ENCODE data around the gene NLN. TPM values are rescaled to one million over a fixed set of nuclear protein-coding genes. Genes with fewer than 3 reads are reported as not detected.
"Not testable (repeated sequence)": the region's sequence is repeated elsewhere in the genome, so short reads cannot be mapped to it uniquely, and the experiment has no call there.

NLN gene
- total RNA-seq, 1 donor from 2014 or later: 12.4 TPM

DNA sequence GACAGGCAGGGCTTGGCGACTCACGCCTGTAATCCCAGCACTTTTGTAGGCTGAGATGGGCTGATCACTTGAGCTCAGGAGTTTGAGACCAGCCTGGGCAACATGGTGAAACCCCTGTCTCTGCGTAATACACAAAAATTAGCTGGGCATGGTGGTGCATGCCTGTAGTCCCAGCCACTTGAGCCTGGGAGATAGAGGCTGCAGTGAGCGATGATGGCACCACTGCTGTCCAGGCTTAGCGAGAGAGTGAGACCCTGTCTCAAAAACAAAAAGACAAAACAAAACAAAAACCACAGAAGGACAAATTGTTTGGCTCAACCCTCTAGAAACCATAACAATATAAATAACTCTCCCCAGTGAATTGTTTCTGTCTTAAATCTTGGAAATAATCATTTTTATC is 111.8 kb downstream of the NLN start:
- intact Hi-C loops (cut with micrococcal nuclease): no loop called here
- Histone ChIP-seq H3K4me3 (no peak overlapping the region), H3K27me3 (ENCODE audit: low read depth) (no peaks in the 10 kb centered on the region), H3K36me3 (no peaks in the 10 kb centered on the region), H3K9me3 (replicated peaks) (no peaks in the 10 kb centered on the region), H3K27ac (replicated peaks) (no peak overlapping the region), H3K4me1 (no peaks in the 10 kb centered on the region)
- no peak for DNase-seq
- TF ChIP-seq, protein P1, sequence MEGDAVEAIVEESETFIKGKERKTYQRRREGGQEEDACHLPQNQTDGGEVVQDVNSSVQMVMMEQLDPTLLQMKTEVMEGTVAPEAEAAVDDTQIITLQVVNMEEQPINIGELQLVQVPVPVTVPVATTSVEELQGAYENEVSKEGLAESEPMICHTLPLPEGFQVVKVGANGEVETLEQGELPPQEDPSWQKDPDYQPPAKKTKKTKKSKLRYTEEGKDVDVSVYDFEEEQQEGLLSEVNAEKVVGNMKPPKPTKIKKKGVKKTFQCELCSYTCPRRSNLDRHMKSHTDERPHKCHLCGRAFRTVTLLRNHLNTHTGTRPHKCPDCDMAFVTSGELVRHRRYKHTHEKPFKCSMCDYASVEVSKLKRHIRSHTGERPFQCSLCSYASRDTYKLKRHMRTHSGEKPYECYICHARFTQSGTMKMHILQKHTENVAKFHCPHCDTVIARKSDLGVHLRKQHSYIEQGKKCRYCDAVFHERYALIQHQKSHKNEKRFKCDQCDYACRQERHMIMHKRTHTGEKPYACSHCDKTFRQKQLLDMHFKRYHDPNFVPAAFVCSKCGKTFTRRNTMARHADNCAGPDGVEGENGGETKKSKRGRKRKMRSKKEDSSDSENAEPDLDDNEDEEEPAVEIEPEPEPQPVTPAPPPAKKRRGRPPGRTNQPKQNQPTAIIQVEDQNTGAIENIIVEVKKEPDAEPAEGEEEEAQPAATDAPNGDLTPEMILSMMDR (IDR thresholded peaks at IDR 0.05; ENCODE audit: borderline replicate concordance): no peak

DNA sequence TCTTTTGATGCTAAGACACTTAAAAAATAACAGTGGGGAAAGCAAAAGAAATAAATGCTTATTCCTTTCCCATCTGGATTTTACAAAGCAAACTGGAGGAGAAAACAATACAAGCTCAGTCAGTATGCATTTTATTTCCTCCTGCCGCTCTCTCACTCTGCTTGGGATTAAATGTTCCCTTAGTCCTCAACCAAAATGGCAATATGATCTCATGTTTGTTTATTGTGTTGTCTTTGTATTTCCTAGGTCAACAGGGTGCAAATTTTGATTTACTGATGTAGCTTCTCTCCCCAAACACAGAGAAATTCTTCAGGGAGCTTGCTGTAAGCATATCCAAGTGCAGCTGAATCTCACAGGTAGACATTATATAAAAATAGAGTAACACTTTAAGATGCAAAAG is 112.3 kb downstream of the NLN start:
- TF ChIP-seq, protein P1 (IDR thresholded peaks at IDR 0.05; ENCODE audit: borderline replicate concordance): no peak
- H3K4me3 ChIP-seq: no peak overlapping the region
- H3K27me3 ChIP-seq (ENCODE audit: low read depth): no peaks in the 10 kb centered on the region
- no peaks in the 10 kb centered on the region for H3K4me1 ChIP-seq
- no peaks in the 10 kb centered on the region for H3K36me3 ChIP-seq
- no peak overlapping the region for H3K27ac ChIP-seq (replicated peaks)
- DNase-seq: no peak
- intact Hi-C loops (cut with micrococcal nuclease): no loop called here
- no peaks in the 10 kb centered on the region for H3K9me3 ChIP-seq (replicated peaks)

DNA sequence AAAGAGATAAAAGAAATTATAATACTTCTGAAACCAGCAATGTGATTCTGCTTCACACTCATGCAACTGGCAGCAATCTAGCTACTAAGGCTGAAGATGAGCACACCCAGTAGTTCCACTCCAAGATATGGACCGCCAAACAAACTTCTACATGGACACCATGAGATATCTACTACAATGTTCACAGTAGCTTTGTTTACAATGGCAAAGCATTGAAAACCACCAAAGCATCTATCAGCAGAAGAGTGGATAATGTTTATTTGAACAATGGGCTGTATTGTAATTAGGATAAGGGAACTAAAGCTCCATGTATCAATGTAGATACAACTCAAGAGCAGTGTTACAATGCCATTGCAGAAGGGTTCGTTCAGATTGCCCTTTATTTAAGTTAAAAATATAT is 113.2 kb downstream of the NLN start:
- intact Hi-C loops (cut with micrococcal nuclease): no loop called here
- H3K9me3 ChIP-seq (replicated peaks): no peaks in the 10 kb centered on the region
- no peak for DNase-seq
- H3K27me3 ChIP-seq (ENCODE audit: low read depth): no peaks in the 10 kb centered on the region
- H3K36me3 ChIP-seq: no peaks in the 10 kb centered on the region
- no peak overlapping the region for H3K4me3 ChIP-seq
- H3K4me1 ChIP-seq: no peaks in the 10 kb centered on the region
- H3K27ac ChIP-seq (replicated peaks): no peak overlapping the region
- TF ChIP-seq, protein P1 (IDR thresholded peaks at IDR 0.05; ENCODE audit: borderline replicate concordance): no peak

DNA sequence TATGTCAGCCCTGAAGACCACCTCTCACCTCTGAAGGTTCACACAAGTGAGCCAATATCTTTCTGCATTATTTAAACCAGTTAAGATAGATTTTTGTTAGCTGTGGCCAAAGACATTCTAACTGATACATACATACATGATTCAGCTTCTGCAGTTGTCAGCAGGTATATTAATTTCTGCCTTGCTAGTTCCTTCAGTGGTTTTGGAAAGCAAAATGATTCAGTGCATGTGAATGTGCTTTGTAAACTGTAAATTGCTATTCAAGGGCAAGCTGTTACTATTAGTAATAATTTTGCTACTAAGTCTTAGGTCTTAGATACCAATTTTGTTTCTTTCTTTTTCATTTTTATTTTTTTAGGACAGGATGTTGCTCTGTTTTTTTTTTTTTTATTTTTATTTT is 115.1 kb downstream of the NLN start:
- Histone ChIP-seq H3K9me3 (replicated peaks) (no peaks in the 10 kb centered on the region), H3K27me3 (ENCODE audit: low read depth) (no peaks in the 10 kb centered on the region), H3K27ac (replicated peaks) (no peak overlapping the region), H3K36me3 (no peaks in the 10 kb centered on the region), H3K4me1 (no peaks in the 10 kb centered on the region), H3K4me3 (no peak overlapping the region)
- intact Hi-C loops (cut with micrococcal nuclease): no loop called here
- no peak for DNase-seq
- TF ChIP-seq, protein P1 (IDR thresholded peaks at IDR 0.05; ENCODE audit: borderline replicate concordance): no peak

DNA sequence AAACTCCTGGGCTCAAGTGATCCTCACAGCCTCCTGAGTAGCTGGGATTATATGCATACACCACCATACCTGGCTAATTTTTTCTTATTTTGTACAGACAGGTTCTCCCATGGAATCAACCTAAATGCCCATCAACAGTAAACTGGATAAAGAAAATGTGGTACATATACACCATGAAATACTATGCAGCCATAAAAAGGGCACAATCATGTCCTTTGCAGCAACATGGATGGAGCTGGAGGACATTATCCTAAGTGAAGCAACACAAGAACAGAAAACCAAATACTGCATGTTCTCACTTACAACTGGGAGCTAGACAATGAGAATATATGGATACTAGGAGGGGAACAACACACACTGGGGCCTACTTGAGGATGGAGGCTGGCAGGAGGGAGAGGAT is 117.2 kb downstream of the NLN start:
- H3K36me3 ChIP-seq; DNase-seq; H3K27ac ChIP-seq (replicated peaks); H3K4me1 ChIP-seq; H3K27me3 ChIP-seq (ENCODE audit: low read depth); H3K4me3 ChIP-seq; intact Hi-C loops (cut with micrococcal nuclease); H3K9me3 ChIP-seq (replicated peaks): not testable (repeated sequence)

DNA sequence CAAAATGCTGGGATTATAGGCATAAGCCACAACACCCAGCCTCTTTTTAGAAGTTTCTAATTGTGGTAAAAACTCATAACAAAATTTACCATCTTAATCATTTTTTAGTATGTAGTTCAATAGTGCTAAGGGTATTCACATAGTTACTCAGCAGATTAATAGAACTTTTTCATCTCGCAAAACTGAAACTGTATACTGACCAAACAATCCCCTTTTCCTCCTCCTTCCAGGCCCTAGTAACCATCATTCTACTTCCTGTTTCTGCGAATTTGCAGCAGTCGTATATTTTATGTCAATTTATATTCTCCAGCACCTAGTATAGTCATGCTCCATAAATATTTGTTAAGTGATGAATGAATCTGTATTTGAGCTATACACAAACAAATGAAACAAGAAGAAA is 118.1 kb downstream of the NLN start:
- TF ChIP-seq, protein P1 (IDR thresholded peaks at IDR 0.05; ENCODE audit: borderline replicate concordance): no peak
- H3K4me3 ChIP-seq: no peak overlapping the region
- intact Hi-C loops (cut with micrococcal nuclease): no loop called here
- DNase-seq: no peak
- H3K9me3 ChIP-seq (replicated peaks): no peaks in the 10 kb centered on the region
- no peaks in the 10 kb centered on the region for H3K27me3 ChIP-seq (ENCODE audit: low read depth)
- no peak overlapping the region for H3K27ac ChIP-seq (replicated peaks)
- no peaks in the 10 kb centered on the region for H3K4me1 ChIP-seq
- no peaks in the 10 kb centered on the region for H3K36me3 ChIP-seq

DNA sequence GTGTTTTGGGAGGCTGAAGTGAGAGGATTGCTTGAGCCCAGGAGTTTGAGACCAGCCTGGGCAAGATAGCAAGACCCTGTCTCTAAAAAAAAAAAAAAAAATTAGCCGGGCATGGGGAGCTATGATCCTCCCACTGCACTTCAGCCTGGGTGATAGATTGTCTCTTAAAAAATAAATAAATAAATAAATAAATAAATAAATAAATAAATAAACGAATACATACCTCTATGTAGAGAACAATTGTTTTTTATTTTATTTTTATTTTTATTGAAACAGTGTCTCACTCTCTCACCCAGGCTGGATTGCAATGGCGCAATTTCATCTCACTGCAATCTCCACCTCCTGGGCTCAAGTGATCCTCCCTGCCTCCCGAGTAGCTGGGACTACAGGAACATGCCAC is 122.8 kb downstream of the NLN start:
- intact Hi-C loops (cut with micrococcal nuclease); H3K27me3 ChIP-seq (ENCODE audit: low read depth); H3K27ac ChIP-seq (replicated peaks): not testable (repeated sequence)

More for the DNA sequence above, 122.8 kb downstream of the NLN start:
- H3K36me3 ChIP-seq, DNase-seq, H3K4me1 ChIP-seq, H3K4me3 ChIP-seq: not testable (repeated sequence)
- H3K9me3 ChIP-seq (replicated peaks): peaks cover 12% of the 10 kb centered on the region
